SKM-1 (cell line): ENCODE data around the gene SYNPO.

ENCODE experiments used
- DNase-seq: peaks from one replicate; lab custom pipeline; 2025; ENCODE audit not compliant: unreplicated experiment; lab: John Stamatoyannopoulos, UW

SYNPO gene

GRCh38 chr5:150689120-150689519, 48.7 kb downstream of the SYNPO start:
- DNase-seq, result no peak

GRCh38 chr5:150690760-150691159, 50.3 kb downstream of the SYNPO start:
- no peak for DNase-seq

- no peak for DNase-seq
Measured at GRCh38 chr5:150692276-150692675, 51.8 kb downstream of the SYNPO start.

GRCh38 chr5:150694612-150695011, 54.2 kb downstream of the SYNPO start:
- no peak for DNase-seq

- DNase-seq, result no peak
Measured at GRCh38 chr5:150700246-150700593, 59.8 kb downstream of the SYNPO start.

- peak; percentile 69 for DNase-seq
Measured at GRCh38 chr5:150700594-150701377, 60.3 kb downstream of the SYNPO start, which contains the start of gene RBM22. RBM22 (minus strand) TSS chr5:150701062; CDS start chr5:150700985, 77 bp downstream.

GRCh38 chr5:150703762-150704161, 63.3 kb downstream of the SYNPO start:
- no peak for DNase-seq

- DNase-seq, result no peak
Measured at GRCh38 chr5:150706776-150707390, 66.4 kb downstream of the SYNPO start.
